GM18505 (cell line): ENCODE data around the gene ADAMTS2.

Experiments
- ATAC-seq: cut with Tn5 transposase; IDR thresholded peaks from one replicate; pipeline ENCODE4 v1.9.1; 2021; ENCODE audit not compliant: unreplicated experiment
- POLR2A ChIP-seq: IDR thresholded peaks from 4 replicates; pipeline ENCODE4 v1.6.1; 2011; ENCODE audit warnings: borderline replicate concordance; ENCODE audit not compliant: insufficient read depth, insufficient read length; ENCODE audit errors: extremely low read depth

ADAMTS2 gene

DNA sequence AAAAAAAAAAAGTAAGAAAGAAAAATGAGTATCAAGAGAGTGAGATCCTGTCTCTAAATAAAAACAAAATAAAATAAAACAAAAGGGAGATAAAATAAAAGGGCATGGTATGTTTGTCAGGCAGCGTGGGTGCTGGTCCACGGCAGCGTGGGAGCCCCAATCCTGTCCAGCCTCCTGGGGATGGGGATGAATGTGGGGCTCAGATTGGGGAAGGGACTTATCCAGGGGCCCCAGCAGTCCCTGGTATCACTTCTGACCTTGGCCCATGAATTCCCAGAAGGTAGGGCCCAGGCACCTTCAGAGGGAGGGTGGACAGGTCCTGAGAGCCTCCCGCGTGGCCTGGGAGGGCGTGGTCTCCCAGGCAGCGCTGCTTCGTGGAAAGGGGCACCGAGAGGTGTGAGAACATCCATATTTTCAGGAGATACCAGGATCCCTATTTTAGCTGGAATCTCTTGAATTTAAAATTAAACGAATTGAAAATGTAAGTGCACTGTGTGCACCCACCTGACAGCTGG, 213.9 kb downstream of the ADAMTS2 start:
- no peak for TF ChIP-seq POLR2A
- ATAC-seq: no peak

- no peak for TF ChIP-seq POLR2A
- ATAC-seq: no peak
Measured at GRCh38 chr5:179130101-179130681, 215.1 kb downstream of the ADAMTS2 start.

- no peak for TF ChIP-seq POLR2A
Measured at GRCh38 chr5:179129607-179130071, 215.6 kb downstream of the ADAMTS2 start.

DNA sequence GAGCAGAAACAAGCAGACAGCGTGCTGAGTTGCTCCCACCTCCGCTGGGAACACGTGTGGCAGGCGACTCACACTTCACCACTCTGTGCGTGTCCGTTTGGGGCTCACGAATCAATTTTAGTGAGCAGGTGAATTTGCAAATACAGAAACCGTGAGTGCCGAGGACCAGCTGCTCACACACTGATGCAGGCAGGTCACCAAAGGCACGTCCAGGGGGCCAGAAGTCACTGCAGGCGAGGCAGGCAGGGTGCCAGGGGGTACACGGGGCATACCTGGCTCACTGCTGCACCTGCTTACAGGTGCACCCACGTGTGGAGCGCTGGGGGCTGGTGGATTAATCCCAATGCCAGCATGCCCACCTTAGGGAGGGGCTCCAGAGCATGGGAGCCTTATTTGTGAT, 216.3 kb downstream of the ADAMTS2 start:
- no peak for ATAC-seq
- no peak for TF ChIP-seq POLR2A

More at GRCh38 chr5:179129607-179130071, 215.6 kb downstream of the ADAMTS2 start:
- ATAC-seq: no peak

GRCh38 chr5:179128041-179128365, 217.3 kb downstream of the ADAMTS2 start:
- ATAC-seq: no peak
- no peak for TF ChIP-seq POLR2A

DNA sequence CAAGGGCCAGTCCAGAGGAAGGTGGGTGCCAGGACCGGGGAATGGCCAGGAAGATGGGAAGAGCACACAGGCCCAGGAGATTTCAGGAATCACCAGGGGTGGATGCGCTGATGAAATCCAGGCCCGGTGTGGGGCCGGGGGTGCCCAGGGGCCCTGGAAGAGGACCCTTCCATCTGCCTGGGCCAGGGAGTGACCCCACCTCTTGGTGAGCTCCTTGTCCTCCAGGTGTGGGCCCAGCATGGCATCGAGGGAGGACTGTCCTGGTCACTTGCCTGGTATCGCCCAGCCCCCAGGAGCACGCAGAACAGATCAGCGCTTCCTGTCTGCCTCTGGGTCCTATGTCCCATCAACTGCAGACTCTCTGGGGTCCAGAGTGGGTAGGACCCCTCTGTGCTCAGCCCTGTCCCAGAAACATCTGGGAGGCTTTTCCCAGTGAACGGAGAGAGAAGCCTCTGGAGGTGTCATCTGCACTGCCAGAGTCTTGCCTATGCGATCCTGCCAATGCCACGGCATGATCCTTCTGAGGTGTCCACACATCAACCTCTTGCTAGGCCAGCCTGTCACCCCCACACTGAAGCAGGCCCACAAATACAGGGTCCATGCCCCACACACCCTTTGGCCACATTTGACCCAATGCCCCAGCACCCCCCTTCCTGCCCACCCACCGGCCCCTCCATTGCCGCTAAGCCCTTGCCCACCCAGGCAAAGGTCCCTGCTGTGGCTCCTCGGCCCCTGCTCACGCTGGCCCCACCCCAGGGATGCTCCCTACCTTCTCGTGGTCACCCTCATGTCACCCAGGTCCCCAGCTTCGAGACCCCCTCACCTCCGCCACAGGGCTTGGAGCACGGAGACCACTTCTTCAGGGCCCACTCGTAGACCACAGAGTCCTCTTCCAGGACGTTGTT, 217.9 kb downstream of the ADAMTS2 start:
- no peak for ATAC-seq
- TF ChIP-seq POLR2A: no peak

GRCh38 chr5:179126506-179126991, 218.7 kb downstream of the ADAMTS2 start:
- ATAC-seq: no peak
- TF ChIP-seq POLR2A: no peak

GRCh38 chr5:179125789-179126505, 219.3 kb downstream of the ADAMTS2 start:
- ATAC-seq: no peak
- TF ChIP-seq POLR2A: no peak

DNA sequence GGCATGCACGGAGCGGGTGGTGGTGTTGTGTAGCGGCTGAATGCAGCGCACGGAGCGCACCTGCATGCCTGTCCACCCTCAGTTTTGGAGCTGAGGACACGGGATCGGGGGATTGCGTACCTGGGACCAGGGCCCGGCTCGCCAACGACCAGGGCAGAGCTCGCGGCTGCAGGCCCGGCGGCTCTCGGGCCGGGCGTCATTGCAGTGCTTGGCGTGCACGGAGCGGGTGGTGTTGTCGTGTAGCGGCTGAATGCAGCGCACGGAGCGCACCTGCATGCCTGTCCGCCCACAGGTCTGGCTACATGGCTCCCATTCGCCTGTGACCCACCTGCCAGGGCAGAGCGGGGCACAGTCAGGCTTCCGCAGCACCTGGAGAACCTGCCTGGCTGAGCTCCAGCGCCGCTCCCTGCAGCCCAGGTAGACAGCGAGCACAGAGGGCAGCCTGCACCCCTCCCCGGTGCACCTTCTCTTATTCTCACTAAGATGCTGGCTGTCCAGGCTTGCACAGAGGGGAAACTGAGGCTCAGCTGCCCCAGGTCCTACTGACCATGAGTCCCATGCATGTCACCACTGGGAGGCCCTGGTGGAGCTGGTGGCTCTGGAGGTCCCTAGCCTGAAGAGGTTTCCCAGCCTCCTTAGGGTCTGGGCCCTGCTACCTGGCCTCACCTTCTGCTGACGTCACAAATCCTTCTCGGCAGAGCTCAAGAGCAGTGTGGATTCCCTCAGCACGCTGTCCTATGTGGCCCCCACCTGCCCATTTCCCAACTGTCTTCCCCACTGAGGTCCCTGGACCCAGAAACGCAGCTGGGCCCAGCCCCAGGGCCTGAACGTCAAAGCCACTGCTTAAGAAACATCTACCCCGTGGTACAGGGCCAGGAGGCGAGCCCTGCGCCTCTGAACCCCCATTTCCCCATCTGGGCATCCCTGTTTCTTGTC, 220.1 kb downstream of the ADAMTS2 start:
- ATAC-seq: no peak
- no peak for TF ChIP-seq POLR2A

GRCh38 chr5:179124273-179124852, 220.9 kb downstream of the ADAMTS2 start:
- TF ChIP-seq POLR2A: no peak
- ATAC-seq: no peak

DNA sequence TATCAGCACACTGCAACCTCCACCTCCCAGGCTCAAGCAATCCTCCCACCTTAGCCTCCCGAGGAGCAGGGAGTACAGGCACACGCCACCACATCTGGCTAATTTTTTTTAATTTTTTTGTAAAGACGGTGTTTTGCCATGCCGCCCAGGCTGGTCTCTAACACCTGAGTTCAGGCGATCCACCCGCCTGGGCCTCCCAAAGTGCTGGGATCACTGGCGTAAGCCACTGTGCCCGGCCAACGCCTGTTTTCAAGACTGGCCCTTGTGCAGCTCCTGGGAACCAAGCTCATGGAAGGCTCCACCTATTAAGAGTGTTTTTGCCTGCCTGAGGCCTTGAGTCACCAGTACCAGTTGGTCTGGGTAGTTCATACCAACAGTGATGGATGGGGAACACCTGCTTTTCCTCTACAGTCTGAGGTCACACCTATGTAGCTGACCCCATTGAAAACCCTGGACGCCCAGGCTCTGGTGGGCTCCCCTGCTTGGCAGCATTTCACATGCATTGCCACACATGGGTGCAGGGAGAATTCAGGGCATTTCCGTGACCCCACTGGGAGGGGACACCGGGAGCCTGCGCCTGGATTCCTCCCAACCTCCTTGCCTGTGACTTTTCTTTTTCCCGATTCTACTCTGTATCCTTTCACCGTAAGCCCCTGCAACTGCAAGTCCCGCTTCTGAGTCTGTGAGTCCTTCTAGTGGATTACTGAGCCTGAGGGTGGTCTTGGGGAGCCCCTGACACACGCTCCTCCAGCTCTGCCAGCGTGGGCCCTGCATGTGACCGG, 221.6 kb downstream of the ADAMTS2 start:
- TF ChIP-seq POLR2A: no peak
- no peak for ATAC-seq

DNA sequence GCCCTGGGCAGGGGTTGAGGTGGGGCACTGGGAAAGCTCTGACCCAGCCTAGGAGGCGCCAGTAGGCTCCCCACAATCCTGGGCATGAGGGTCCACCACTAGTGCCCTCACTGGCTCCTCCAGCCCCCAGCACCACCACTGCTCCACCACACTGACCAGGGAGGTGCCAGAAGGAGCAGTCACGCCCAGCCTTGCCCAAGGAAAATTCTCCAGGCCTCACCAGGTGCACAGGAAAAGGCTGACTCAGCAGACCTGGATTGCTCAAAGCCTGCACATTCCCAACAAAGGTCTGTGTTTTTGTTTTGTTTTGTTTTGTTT, 222.2 kb downstream of the ADAMTS2 start:
- no peak for ATAC-seq
- TF ChIP-seq POLR2A: no peak

DNA sequence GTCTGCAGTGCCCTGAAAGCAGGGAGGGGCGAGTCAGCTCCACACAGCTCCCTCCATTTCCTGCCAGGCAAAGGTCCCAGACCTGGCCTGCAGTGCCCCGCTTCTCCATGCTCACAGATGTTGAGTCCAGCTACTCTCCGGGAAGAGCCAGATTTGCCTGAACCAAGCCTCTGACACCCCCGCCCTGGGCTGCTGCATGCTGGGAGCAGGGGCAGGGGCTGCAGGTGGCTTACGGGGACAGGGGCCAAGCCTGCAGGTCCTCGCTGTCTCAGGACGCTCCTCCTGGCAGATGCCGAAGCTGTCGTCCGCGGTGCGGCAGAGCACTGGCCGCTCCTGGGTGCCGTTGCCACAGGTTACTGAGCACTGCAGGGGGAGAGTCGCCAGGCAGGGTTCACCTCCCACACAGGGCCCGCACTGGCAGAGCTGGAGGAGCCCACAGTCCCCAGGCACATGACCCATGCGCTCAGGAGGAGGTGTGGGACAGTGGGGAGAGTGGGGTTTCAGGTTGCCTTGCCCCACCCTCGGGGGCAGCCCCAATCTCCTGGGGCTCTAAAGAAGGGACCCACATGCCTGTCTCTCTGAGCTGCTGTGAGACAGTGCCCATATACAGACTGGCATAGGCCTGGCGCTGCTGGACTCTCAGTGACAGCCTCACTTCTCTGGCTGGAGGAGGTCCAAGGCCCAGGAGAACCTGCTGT, 222.7 kb downstream of the ADAMTS2 start:
- TF ChIP-seq POLR2A: no peak
- ATAC-seq: no peak
